Mammary epithelial cell (primary cell): Measurements from ENCODE around the gene KRTAP10-9.

Experiments used
- CTCF ChIP-seq, 2 donors: IDR thresholded peaks in 1 of 2; conservative IDR thresholded peaks in 1 of 2; 2 replicates each; pipeline ENCODE4 v1.5.1; 2011 to 2012; ENCODE audit warnings: inconsistent platforms in 2 of 2, low read length in 2 of 2, mild to moderate bottlenecking in 2 of 2, control low read depth in 1 of 2, low read depth in 1 of 2; ENCODE audit not compliant: insufficient read depth in 1 of 2; ENCODE audit errors: extremely low read depth in 1 of 2
- EZH2 ChIP-seq: IDR thresholded peaks from 2 replicates; pipeline ENCODE4 v1.6.1; 2012; ENCODE audit warnings: low read length, inconsistent platforms, borderline replicate concordance

GRCh38 chr21:44596068-44596725 is 30.7 kb upstream of the KRTAP10-9 start:
- TF ChIP-seq EZH2 (no peak), CTCF (conservative IDR thresholded peaks at IDR 0.05 in 1 of 2, IDR thresholded peaks at IDR 0.05 in 1 of 2; ENCODE audit: extremely low read depth in 1 of 2, insufficient read depth in 1 of 2, low read depth in 1 of 2, low read length in 2 of 2) (no peak)
